ENCODE data around the gene PI4KA.
"Not testable (repeated sequence)": the region's sequence is repeated elsewhere in the genome, so short reads cannot be mapped to it uniquely, and the experiment has no call there.

PI4KA gene

DNA sequence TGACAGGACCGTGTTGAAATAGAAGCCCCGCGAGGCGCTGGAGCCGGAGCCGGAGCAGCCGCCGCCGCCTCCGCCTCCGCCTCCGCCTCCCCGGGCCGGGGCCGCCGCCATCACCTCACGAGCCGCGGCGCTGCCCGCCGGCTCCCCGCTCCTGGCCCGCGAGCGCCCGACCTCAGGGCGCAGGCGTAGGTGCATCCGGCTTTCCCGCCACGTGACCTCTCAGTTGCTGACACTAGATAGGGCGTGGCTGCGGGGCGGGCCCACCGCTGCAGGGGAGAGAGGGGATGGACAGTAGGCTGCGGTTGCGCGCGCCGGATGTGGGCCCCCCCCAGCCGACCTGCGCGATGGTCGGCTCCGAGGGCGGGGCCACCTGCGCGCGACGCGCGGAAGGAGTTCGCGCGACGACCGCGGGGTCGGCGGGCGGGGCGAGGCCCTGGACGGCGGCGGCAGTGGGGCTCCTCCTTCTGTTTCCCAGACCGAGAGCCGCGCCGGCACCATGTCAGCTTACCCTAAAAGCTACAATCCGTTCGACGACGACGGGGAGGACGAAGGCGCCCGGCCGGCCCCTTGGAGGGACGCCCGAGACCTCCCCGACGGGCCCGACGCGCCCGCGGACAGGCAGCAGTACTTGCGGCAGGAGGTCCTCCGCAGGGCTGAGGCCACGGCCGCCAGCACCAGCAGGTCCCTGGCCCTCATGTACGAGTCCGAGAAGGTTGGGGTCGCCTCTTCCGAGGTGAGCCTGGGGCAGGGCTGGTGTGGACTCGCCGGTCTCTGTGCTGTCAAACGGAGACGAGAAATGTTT, at the start of gene PI4KA, which contains the start of gene SNAP29:
Gene PI4KA (minus strand): TSS at position 197 of the 802 bp plus-strand sequence. CDS start 86 bp downstream, at position 111.
Gene SNAP29 (plus strand): TSS at position 393 of the 802 bp plus-strand sequence. CDS start 104 bp downstream, at position 497.
- DNase-seq (ENCODE audit: low spot score): peak; percentile 99

- DNase-seq (ENCODE audit: low spot score): no peak
Measured at GRCh38 chr22:20906387-20906767, 47.8 kb upstream of the PI4KA start.

GRCh38 chr22:20905415-20906386, 47.1 kb upstream of the PI4KA start:
- DNase-seq (ENCODE audit: low spot score): no peak

- no peak for DNase-seq (ENCODE audit: low spot score)
Measured at GRCh38 chr22:20904980-20905355, 46.4 kb upstream of the PI4KA start.

DNA sequence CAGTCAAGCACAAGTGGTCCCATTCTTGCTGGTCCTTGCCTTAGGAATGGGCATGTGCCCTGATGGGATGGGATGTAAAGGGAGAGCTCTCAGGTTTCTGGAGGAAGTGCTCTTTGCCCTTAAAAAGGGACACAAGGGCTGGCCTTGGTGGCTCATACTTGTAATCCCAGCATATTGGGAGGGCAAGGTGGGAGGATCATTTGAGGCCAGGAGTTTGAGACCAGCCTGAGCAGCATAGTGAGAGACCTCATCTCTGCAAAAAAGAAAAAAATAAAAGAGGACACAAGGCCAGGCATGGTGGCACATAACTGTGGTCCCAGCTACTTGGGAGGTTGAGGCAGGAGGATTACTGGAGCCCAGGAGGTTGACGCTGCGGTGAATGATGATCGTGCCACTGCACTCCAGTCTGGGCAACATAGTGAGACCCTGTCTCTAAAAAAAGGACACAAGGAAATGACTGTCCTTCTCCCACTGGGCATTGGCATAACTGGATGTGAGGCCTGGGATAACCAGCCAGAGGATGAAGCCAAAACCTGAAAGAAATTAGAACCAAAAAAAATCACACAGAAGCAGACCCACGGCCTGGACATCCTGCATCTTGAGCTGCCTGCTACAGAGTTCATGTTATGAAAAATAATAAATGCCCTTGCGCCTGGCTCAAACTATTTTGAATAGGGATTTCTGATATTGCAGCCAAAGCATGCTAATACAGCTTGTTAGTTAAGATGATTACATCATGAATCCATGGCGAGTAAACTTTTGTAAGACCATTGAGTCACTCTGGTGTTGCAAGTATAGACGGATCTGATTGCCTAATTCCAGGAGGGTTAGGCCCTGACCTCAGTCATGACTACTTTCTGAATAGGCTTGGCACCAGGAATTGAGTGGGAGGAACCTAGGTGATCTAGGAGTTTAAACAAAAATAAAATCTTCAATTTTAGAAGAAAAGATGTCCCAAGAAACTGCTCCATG, 45.7 kb upstream of the PI4KA start:
- DNase-seq (ENCODE audit: low spot score): peak; percentile 86

DNA sequence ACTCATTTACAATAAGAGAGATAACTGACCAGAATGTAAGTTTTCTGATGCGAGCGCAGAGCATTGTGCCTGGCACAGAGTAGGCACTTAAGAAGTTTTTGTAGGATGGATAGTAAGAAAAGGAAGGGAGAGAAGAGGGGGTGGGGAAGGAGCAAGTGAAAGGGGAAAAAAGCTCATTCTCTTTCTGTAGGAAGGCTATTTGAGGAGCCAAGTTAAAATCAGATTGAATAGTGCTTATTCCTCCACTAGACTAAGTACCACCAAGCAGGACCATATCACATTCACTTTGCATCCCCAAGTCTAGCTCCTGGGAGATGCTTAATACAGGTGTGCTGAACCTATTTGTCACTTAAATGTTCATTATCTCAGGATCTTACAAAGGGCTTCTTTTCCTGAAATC, 44.5 kb upstream of the PI4KA start:
- DNase-seq (ENCODE audit: low spot score): no peak

GRCh38 chr22:20901093-20902033, 42.8 kb upstream of the PI4KA start:
- DNase-seq (ENCODE audit: low spot score): not testable (repeated sequence)

DNA sequence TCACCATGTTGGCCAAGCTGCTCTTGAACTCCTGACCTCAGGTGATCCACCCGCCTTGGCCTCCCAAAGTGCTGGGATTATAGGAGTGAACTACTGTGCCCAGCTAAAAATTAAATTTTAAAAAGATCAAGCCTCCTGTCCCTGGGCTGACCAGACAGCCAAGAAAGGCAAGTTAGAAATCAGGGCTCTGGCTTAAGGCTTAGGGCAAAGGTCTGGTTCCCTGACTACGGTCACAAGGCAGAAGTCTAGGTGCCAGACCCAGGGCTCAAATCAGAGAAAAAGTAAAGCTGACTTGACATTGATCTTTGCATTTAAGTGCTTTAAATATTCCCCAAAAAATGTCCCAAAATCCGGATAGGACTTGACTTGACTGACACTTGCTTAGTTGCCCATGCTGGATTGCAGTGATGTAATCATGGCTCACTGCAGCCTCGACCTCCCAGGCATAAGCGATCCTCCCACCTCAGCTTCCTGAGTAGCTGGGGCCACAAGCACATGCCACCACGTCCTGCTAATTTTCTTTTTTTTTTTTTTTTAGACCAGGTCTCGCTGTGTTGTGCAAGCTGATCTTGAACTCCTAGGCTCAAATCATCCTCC, 41.3 kb upstream of the PI4KA start:
- DNase-seq (ENCODE audit: low spot score): no peak

DNA sequence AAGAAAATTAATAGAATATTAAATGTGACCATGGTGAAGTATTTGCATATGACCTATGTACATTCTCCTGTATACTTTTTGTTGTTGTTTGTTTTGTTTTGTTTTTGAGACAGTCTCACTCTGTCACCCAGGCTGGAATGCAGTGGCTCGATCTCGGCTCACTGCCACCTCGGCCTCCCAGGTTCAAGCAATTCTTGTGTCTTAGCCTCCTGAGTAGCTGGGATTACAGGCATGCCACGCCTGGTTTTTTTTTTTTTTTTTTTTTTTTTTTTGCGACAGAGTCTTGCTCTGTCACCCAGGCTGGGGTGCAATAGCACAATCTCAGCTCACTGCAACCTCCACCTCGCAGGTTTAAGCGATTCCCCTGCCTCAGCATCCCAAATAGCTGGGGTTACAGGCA, 39.1 kb upstream of the PI4KA start:
- DNase-seq (ENCODE audit: low spot score): not testable (repeated sequence)

DNA sequence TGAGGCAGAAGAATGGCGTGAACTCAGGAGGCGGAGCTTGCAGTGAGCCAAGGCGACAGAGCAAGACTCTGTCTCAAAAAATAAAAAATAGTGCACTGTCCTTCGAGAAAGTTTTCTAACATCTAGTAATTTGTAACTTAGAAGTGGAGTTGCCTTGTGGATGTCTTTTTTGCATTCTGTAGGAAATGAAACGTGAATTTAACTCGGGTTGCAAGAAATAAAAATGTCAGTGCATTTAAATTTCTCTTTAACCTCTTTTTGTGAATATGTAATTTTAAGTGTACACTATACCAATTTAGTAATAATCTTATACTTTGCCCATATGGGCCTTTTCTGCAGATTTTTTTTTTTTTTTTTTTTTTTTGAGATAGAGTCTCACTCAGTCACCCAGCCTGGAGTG, 32.4 kb upstream of the PI4KA start:
- no peak for DNase-seq (ENCODE audit: low spot score)

DNA sequence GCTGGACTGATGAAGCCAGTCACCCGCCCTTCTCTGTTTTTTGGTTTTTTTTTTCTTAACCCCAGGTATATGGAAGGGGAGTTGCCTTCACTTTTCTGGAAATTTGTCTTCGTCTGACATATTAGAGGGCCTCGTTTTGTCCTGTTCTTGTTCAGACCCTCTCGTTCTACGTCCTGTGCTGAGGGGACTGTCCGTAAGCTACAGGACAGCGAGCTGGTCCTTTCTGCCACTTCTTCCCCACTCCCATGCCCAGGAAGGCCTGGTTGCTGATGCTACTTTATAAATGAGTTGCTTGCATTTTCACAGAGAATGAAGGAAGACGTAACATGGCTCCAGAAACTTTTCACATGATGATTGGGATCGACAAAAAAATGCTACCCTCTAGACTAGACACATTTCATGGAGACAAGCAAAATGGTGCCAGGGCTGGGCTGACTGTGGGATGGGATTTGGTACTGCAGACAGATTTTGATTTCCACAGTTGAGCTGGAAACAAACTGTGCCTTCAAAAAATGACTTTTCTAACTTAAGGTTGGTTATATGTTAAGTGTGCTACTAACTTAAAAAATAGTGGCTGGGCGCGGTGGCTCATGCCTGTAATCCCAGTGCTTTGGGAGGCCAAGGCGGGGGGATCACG, 31.4 kb upstream of the PI4KA start:
- no peak for DNase-seq (ENCODE audit: low spot score)

DNA sequence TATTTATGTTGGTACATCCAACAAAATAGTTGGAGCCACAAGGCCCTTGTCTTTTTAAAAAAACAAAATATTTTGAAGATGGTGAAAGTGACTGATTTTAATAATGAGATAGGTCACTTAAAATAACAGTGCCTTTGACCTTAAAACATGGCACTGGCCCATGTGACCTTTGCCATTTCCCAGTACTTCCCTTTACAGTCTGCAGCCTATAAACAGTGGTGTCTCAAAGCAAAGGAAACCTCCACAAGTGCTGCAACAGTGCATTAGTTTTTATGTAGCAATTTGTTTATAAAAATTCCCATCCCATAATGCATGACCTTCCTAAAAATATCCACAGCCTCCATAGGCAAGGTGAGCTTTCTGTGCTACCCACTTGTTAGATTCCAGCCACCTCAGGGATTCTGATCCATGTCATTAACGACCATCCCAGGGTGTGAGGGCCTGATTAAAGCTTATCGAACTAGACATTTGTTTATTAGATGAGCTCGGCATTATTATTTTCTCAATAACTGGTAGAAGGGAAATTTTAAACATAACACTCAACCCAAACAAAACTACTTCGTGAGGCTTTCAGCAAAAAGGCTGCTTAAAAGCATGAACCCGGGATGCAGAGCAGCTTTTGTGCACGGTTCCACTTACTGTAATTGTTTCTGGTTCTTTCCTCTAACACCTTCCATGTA, 30.6 kb upstream of the PI4KA start:
- no peak for DNase-seq (ENCODE audit: low spot score)

DNA sequence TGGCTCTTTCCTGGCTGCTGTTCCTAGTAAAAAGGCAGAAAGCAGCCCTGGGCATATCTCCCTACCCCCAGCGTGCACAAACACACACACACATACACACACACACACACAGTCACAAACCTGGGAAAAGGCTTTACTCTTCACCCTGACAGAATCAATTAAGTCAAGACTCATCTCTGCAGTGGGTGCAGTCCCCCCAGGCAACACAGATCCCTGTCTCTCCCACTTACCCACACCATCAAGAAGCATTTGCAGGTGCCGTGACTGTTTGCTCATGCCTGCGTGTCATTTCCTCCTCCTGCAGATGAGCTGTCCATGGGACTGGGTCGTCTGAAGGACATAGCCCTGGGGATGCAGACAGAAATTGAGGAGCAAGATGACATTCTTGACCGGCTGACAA, 28.8 kb upstream of the PI4KA start:
- DNase-seq (ENCODE audit: low spot score): peak; percentile 39

DNA sequence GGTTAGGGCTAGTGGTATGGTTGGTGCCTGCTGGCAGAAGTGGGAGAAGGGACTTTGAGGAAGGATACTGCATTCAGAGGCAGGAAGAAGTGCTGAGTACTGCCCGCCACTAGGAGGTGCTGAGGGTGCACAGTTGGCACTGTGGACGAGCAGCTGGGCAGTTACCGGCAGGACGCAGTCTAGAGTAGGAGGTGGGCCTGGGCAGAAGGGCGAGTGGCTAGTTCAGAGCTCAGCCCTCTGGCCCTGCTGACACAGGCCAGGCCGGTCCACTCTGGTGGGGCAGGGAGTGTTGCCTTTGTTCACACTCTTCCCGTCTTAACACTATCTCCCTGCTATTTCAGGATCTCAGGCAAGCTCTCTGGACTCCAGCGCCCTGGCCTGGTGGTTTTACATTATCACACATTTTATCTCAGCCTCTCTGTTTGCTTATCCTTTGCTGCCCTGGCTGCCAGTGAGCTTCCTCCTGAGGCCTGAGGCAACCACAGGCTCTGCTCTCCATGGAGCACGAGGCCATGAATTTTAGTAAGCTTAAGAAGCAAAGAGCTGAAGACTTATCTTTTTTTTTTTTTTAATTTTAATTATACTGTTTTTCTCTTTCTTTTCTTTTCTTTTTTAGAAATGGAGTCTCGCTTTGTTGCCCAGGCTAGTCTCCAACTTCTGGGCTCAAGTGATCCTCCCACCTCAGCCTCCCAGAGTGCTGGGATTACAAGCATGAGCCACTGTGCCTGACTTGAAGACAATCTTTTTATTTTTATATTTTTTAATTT, 27.1 kb upstream of the PI4KA start:
- DNase-seq (ENCODE audit: low spot score): peak; percentile 81

DNA sequence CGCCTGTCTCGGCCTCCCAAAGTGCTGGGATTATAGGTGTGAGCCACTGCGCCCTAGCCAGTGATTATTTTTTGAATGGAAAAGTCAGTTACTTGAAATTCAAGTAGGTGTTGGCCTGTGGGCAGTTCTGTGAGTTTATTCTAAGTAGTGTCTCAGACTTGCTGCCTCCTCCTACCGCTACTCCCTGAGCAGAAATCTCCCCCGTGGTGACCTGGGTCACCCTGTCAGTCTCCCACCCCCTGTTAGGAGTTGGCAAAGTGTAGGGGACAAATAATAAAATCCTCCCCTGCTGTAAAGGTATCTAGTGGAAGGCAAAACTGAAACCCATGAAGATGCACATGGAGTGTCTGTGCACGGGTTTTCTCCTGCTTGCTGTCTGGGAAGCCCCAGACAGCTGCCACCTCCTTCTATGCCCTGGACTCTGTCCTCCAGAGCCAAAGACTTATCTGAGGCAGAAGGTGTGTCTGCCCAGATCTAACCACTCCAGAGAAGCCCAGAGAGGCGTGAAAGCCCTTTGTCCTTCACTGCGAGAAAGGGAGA, 26.5 kb upstream of the PI4KA start:
- no peak for DNase-seq (ENCODE audit: low spot score)

- DNase-seq (ENCODE audit: low spot score): no peak
Measured at GRCh38 chr22:20884454-20884853, 25.8 kb upstream of the PI4KA start.

- DNase-seq (ENCODE audit: low spot score): no peak
Measured at GRCh38 chr22:20882855-20883254, 24.2 kb upstream of the PI4KA start.

Data from kidney tubule cell (primary cell).